ENCODE data around the gene PTRHD1.

GRCh38 chr2:24740142-24740541 lies 53.0 kb downstream of the PTRHD1 start:
- TF ChIP-seq CTCF (conservative IDR thresholded peaks at IDR 0.05 in 1 of 2, IDR thresholded peaks at IDR 0.05 in 1 of 2; ENCODE audit: low read depth in 1 of 2, low read length in 2 of 2) (no peak), EZH2 (IDR thresholded peaks at IDR 0.05; ENCODE audit: low read length, missing control alignments) (no peak)
